Sciatic nerve (tissue), 2 donors: ENCODE results near the gene IFI6. TPM values are rescaled to one million over a fixed set of nuclear protein-coding genes. Genes with fewer than 3 reads are reported as not detected.
"Not testable (repeated sequence)": the region's sequence is repeated elsewhere in the genome, so short reads cannot be mapped to it uniquely, and the experiment has no call there.

Experiments
- ATAC-seq: fragments of 200-7000 bp; cut with Tn5 transposase; one replicate; pipeline ENCODE4 v1.9.1; 2020; ENCODE audit warnings: mild to moderate bottlenecking, moderate library complexity
- DNase-seq: peaks from one replicate; pipeline ENCODE4 v3.0.0-alpha.2; 2020; ENCODE audit warnings: low spot score
- intact Hi-C: fragments of 100-400 bp; cut with DNase I; formaldehyde crosslinking; loops from one replicate; pipeline ENCODE4 v1.14.2; 2022
- total RNA-seq: library from RNA; stranded (reverse); fragmentation: NEBNext Ultra II Directional; extraction: Animal tissue kit (Norgen Biotek cat#: 25700); gene quantifications from one replicate; pipeline ENCODE4 v1.2.1, GENCODE V29; 2021
- donor health status: DM: no; HTN: no; CAD: no.
- donor health status: DM: no; HTN: no; CAD: no.

The IFI6 gene
- total RNA-seq, 1 donor from 2014 or later = 45.9 TPM

- DNase-seq, ATAC-seq, intact Hi-C loops: not testable (repeated sequence)
These were observed 8.3 kb upstream of the IFI6 start for GRCh38 chr1:27680225-27680791.

DNA sequence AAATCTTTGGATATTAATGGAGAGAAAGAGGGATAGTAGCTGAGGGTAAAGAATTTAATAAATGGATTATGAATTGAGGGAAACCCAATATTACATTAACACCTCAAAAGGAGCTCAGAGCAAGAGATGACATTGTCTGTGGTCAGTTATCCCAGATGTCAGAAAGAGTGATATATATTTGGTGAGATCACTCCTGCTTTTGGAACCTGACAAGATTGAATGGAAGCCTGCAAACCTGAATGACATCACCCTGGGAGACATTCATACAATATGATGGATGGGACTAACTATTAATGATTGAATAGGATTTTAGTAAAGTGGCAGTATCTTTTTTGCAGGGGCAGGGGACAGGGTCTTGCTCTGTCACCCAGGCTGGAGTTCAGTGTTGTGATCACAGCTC lies 6.8 kb upstream of the IFI6 start:
- intact Hi-C loops = loop anchor here (10.0 kb wide), 1 partner anchor 46 kb away; the partner anchor contains the start of gene FAM76A

DNA sequence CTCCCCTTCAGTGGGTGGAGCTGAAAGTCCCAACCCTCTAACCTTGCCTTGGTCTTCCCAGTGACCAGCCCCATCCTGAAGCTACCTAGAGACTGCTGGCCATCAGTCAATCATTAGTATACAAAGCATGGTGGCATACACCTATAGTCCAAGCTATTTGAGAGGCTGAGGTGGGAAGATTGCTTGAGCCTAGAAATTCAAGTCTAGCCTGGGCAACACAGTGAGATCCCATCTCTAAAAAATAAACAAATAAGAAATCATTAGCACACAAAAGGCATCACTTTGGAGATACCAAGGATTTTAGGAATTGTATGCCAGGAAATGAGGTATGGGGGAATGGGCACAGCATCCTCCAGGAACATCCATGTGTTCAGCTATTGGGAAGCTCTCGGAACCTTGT lies 4.4 kb upstream of the IFI6 start:
- intact Hi-C loops = loop anchor here (10.0 kb wide), 1 partner anchor 48 kb away; the partner anchor contains the start of gene FAM76A

More for the DNA sequence above, 6.8 kb upstream of the IFI6 start:
- DNase-seq (no peak), ATAC-seq (no peak)

GRCh38 chr1:27672750-27673112 lies 739 bp upstream of the IFI6 start:
- ATAC-seq (no peak), DNase-seq (no peak)
- intact Hi-C loops = loop anchor here (10.0 kb wide), 1 partner anchor 52 kb away; the partner anchor contains the start of gene FAM76A

More for the DNA sequence above, 4.4 kb upstream of the IFI6 start:
- ATAC-seq (no peak), DNase-seq (no peak)

- intact Hi-C loops = loop anchor here (5.0 to 10.0 kb wide), 2 partner anchors 55 to 268 kb away; partner anchors contain the start of gene FAM76A
- DNase-seq (peak; percentile 26), ATAC-seq (no peak)
These were observed 2.1 kb downstream of the IFI6 start for GRCh38 chr1:27669876-27670275.

DNA sequence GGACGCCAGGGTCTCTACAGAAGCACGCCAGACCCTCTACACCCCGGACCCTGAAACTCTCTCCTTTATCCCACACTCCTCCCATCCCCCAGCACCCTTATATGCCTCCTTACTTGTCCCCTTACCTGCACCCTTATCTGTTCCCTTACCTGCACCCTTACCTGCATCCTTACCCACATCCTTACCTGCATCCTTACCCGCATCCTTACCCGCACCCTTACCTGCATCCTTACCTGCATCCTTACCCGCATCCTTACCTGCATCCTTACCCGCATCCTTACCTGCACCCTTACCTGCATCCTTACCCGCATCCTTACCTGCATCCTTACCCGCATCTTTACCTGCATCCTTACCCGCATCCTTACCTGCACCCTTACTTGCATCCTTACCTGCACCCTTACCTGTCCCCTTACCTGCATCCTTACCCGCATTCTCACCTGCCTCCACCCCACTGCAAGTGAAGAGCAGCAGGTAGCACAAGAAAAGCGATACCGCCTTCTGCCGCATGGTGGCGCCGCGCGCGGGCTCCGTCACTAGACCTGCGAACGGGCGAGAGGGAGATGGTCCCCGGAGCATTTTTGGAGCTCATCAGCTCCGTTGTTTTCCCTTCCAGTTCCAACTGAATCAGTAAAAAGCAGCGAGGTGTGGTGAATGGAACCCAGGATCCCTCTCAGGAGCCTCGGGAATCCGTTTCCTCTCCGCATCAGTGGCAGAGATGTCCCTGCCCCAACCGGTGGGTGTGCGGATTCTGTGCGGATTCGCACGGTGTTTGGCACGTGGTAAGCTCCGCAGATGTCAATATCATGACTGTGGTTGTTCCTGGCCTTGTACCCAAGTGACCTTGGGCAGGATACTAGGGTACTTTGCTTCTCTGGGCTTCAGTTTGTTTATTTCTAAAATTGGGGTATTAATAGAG lies 2.9 kb downstream of the IFI6 start:
- peak; percentile 91 for DNase-seq
- ATAC-seq = peak; percentile 42
- intact Hi-C loops = loop anchor here (5.0 kb wide), 1 partner anchor 267 kb away; no protein-coding TSS in a partner anchor

- intact Hi-C loops = loop anchor here (5.0 kb wide), 1 partner anchor 266 kb away; no protein-coding TSS in a partner anchor
- DNase-seq = peak; percentile 58
- no peak for ATAC-seq
These were observed 3.7 kb downstream of the IFI6 start for GRCh38 chr1:27668121-27668807.

- DNase-seq (no peak), ATAC-seq (no peak)
- intact Hi-C loops = loop anchor here (5.0 kb wide), 1 partner anchor 265 kb away; no protein-coding TSS in a partner anchor
These were observed 5.2 kb downstream of the IFI6 start for GRCh38 chr1:27666791-27667254.

GRCh38 chr1:27666294-27666693 lies 5.7 kb downstream of the IFI6 start:
- ATAC-seq = no peak
- intact Hi-C loops = loop anchor here (5.0 kb wide), 1 partner anchor 264 kb away; no protein-coding TSS in a partner anchor
- no peak for DNase-seq

DNA sequence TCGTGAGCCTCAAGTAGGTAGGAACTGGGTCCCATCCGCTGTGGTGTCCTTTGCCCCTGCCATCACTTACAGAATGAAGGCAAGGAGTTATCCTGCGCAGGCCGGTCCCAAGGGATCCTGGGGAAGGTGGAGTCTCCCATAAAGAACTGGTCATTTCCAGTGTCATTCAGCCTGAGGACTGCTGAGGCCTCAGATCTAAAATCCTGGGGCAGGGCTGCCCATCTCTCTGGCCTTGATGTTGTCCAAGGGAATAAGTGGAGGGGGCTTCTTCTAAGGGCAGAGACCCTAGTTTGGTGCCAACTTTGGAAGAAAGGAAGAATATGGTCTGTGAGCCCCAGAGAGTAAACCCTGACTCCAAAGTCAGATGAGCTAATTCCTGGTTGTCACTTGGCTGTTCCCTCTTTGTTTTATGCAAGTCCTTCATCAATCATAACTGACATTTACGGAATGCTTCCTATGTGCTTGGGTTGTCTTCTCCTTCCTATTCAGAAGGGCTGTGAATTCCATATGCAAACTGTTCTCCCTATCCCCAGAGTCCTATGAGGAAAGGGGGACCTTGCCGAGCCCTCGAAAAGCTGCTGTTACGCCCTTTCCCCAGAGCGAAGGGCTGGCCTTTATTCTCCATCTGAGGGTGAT lies 6.9 kb downstream of the IFI6 start:
- no peak for DNase-seq
- intact Hi-C loops = loop anchor here (5.0 kb wide), 1 partner anchor 263 kb away; no protein-coding TSS in a partner anchor
- ATAC-seq = no peak

- intact Hi-C loops = no loop called here
- DNase-seq = no peak
- no peak for ATAC-seq
These were observed 7.7 kb downstream of the IFI6 start for GRCh38 chr1:27664291-27664690.

GRCh38 chr1:27662707-27663393 lies 9.1 kb downstream of the IFI6 start:
- peak; percentile 92 for DNase-seq
- intact Hi-C loops = loop anchor here (2.0 kb wide), 1 partner anchor 54 kb away; no protein-coding TSS in a partner anchor
- ATAC-seq = peak; percentile 75

- no peak for ATAC-seq
- intact Hi-C loops = loop anchor here (2.0 kb wide), 1 partner anchor 53 kb away; no protein-coding TSS in a partner anchor
- DNase-seq = no peak
These were observed 9.7 kb downstream of the IFI6 start for GRCh38 chr1:27662261-27662660.

- intact Hi-C loops = loop anchor here (2.0 kb wide), 1 partner anchor 53 kb away; no protein-coding TSS in a partner anchor
- ATAC-seq (no peak), DNase-seq (no peak)
These were observed 10.4 kb downstream of the IFI6 start for GRCh38 chr1:27661412-27662075.

DNA sequence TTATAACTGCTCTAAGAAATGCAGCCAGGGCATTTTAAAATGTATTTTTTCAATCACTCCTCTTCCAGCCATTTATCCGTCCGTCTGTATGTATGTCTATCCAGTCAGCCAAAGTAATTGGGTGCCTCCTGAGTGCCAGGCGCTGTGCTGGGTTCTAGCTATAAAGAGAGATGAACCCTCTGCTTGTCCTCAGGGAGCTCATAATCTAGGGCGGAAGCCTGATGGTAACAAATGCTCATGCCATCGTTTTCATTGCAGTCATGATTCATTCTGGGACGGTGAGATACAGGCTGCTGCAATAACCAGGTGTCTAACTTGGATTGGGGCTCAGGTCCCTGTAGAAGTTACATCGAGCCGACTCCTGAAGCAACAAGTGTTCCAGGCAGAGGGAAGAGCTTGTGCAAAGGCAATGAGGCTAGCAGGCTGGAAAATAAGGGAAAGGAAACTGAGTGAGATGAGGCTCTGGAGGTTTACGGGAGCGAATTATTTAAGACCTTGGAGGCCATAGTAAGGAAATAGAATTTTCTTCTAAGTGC lies 11.6 kb downstream of the IFI6 start:
- ATAC-seq = no peak
- no peak for DNase-seq
- intact Hi-C loops = no loop called here

- peak; percentile 96 for DNase-seq
- intact Hi-C loops = no loop called here
- peak; percentile 91 for ATAC-seq
These were observed 12.3 kb downstream of the IFI6 start for GRCh38 chr1:27659497-27660299.
